Glomerular visceral epithelial cell (primary cell): ENCODE data around the gene ANP32E.
"Not testable (repeated sequence)": the region's sequence is repeated elsewhere in the genome, so short reads cannot be mapped to it uniquely, and the experiment has no call there.

Experiments used
- DNase-seq: peaks from one replicate; pipeline ENCODE4 v3.0.0-alpha.2; 2016; ENCODE audit errors: extremely low spot score

ANP32E gene

DNA sequence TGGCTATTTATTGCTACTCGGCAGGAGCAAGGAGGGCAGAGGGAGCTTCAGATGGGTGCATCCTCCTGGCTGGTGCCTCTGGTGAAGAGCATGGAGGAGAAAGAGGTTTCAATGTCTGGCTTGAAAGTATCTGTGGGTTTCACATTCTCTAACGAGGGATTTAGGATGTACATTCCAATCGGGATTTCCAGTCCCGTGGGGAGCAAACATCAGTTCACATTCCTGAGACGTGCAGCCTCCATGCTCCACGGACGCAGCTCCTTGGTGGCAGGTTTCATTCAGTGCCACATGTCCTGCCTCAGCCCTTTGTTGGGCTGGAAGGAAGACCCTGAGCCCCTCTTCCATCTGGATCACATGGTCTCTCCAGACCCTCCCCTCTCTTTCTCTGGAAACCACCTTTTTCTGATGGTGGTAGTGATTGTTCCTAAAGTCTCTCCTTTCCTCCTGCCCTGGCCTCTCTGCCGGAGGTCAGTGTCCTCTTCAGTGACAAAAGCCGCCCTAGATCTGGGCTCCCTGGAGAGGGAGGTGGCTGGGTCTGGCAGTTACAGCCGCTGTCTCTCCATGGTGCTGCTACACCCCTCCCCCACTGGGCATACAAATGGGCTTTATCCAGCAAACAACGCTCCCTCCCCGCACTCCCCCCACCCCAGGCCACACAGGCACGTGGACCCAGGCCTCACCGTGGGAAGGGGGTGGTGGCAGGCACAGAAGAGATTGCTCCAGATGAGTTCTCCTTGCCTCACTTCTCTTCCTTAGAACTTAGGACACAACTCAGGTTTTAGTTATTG lies 20.8 kb upstream of the ANP32E start:
- DNase-seq = no peak

DNA sequence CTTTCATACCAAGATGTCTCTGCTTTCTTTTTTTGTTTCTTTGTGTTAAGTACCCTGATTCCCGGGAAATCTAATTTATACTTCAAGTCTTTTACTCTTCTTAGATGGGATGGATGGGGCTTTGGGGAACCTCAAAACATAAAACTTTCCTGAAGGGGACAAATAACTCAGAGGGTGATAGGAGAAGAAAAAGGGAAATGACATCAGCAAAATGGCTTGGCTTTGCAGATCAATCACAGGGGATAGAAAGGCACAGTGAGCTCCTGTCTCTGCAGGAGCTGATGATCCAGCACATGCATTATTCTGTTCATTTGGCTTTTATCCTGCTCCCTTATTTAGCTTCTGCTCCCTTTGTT lies 20.3 kb upstream of the ANP32E start:
- no peak for DNase-seq

DNA sequence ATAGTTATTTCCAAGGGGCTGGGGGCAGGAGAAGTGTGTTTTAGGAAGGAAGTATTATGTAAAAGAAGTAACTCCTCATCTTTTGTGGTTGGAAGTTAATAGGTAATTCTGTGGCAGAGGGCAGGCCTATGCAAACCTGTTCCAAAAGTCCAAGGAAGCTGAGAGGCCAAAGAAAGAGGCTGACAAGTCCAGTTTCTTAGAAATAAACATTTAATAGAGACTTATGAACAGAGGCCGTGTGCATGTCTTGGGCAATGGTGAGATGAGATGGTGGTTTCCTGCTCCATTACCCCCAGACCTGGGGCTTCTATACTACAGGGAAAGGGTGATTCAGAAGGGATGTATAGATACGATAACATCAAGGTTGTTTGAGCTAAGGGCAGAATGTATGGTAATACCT lies 14.0 kb upstream of the ANP32E start:
- no peak for DNase-seq

DNA sequence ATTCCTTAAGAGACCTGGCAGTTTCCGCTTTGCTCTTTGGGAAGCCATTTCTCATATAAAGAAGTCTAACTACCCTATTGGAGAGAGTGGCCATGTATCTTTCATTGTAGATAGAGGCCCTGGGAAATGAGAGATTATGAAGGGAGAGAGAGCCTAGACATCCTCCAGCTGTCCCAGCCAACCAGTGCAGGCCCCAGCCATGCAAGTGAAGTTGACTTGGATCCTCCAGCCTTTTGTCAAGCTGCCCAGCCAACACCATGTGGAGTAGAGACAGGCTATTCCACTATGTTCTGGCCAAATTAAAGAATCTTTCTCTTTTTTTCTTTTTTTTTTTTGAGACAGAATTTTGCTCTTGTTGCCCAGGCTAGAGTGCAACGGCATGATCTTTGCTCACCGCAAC lies 7.1 kb upstream of the ANP32E start:
- DNase-seq = no peak

DNA sequence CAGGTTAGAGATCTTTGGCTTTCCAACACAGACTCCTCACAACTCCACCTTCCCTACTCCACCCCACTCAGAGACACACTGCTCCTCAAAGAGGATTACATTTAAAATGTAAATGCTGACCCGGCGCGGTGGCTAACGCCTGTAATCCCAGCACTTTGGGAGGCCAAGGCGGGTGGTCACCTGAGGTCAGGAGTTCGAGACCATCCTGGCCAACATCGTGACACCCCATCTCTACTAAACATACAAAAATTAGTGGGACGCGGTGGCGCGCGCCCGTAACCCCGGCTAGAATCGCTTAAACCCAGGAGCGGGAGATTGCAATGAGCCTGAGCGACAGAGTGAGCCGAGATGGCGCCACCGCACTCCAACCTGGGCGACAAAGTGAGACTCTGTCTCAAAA lies 1.8 kb upstream of the ANP32E start:
- no peak for DNase-seq

DNA sequence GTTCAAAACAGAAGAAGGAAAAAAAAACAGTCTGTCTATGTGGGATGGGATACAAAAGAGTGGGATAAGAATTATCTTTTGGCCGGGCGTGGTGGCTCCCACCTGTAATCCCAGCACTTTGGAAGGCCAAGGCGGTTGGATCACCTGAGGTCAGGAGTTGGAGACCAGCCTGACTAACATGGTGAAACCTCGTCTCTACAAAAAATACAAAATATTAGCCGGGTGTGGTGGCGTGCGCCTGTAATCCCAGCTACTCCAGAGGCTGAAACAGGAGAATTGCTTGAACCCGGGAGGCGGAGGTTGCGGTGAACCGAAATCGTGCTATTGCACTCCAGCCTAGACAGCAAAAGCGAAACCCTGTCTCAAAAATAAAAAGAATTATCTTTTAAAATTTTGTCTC lies 1.3 kb upstream of the ANP32E start:
- DNase-seq = not testable (repeated sequence)

DNA sequence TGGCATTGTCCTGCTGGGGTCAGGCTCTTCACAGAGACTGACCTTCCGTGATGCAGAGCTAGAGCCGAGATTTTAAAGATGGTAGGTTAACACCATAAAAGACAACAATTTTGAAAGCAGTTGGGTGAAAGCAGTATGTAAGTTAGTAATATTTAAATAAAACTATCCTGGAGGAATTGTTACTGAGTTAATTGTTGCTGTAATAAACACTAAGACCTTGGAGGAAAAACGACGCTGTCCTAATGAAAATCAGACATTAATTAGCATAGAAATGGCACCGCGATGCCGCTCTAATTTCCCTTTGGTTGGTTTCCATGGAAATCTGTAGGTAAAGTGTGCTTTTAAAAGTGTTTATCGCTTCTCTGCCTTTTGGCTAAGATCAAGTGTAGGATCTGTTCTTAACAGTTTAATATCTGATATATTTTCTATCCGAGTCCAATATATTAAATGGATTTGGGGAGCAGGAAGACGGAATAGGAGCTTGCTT lies 745 bp upstream of the ANP32E start:
- no peak for DNase-seq

DNA sequence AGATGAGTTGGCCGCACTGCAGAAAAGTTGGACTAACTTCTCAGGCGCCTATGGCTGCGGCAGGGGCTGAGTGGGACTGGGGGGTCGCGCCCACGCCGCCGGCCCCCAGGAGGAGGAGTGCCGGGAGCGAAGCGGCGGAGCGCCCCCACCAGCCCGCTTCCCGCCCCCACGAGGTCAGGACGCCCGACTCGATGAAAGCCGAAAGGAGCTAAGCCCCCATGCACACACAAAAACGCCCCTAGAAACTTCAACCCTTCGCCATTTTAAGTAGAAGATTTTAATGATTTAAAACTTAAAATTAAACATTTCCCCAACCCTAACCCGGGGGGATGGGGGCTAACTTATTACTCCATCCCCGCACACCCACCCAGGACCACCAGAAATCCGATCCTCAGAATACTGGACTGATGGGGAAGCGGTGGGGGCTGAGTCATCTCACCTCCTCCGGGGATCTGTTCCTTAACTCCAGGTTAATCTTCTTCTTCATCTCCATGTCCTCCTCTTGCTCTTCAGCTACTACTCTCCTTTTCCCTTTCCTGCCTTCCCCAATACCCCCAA lies 539 bp downstream of the ANP32E start:
- peak; percentile 9 for DNase-seq

DNA sequence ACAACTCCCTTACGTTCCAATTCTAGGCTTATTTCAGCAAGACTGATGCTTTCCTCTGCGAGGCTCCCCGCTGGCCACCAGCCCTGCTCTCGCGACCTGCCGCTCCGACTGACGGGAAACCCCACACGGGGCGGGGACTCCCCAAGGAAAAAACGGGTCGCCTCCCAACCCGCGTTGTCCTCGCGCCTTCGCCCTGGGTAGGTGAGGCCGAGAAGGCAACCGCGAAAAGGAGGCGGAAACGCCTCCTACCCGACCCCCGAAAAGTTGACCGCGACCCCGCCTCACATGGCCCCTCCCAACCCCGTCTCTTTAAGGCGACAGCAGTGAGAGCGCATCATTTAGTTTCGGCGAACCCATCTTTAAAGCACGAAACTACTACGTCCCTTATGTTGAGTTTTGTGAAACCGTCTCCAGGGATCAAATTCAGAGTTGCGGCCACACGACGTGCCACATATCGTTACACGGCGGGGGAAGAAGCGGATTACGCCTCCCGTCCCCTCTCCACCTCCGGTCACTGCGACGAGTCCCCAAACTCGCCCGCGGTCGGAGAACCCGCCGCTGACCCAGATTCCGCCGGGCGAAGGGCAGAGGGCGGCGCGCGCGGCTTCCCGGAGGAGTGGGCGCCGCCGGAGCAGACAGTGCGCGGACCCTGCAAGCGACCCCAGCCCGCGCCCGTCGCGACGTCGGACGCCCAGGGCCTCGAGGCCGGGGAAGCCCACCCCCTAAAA lies 1.2 kb downstream of the ANP32E start:
- DNase-seq = peak; percentile 83

DNA sequence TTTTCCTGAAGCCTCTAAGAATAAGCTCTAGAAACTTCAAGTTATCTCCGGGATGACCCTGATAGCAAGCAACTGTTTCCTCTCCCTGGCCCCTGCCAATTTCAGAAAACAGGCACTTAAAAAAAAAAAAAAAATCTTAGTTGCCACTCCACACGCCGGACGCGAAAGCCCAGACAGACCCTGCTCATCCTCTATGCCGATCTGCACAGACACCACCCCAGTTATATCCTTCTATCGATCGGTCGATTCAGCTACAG lies 1.7 kb downstream of the ANP32E start:
- DNase-seq = no peak

DNA sequence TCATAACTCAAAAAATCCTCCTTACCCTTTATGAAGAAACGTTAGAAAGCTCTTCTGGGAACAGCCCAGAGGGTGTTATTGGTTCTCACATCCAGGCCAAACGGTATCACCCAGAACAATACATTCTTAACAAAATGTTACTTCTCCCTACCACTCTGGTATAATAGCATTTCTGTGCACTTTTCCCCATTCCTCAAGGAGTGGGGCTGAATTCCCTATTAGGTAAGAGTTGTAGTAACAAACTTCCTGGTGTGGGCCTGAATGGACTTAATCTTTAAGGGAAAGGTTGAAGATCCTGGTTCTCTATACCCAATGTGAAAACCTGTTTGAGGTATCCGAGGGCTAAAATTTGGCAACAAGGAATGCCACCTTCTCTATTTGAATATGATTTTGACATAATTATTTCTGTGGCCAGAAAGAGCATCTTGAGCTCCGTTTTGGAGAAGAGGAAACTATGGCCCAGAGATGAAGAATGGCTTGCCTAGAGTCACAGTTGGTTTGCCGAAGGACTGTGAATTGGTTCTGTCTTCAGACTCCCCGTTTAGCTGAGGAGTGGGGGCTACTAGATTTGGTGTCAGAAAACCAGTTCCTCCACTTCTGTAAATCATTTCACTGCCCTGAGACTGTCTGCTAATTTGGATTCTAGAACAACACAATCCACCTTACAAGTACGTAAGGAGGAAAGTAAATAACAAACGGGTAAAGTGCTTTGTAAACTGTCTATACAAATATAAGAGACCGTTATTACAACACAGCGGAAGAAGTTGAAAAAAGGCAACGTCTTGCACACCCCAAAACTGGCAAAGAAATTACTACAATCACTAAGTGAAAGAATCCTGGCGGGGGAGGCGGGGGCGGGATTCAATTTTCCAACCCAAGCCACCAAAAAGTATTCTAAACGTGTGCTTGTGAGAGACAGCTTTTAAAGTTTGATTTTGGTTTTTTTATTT lies 2.3 kb downstream of the ANP32E start:
- peak; percentile 9 for DNase-seq

DNA sequence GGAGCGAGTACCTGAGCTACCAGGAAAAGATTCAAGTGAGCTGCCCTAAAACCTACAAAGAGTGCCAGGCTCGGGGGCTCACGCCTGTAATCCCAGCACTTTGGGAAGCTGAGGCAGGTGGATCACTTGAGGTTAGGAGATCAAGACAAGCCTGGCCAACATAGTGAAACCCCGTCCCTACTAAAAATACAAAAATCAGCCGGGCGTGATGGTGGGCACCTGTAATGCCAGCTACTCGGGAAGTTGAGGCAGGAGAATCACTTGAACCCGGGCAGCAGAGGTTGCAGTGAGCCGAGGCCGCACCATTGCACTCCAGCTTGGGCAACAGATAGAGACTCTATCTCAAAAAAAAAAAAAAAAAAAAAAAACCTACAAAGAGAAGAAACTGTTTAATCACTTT lies 3.0 kb downstream of the ANP32E start:
- not testable (repeated sequence) for DNase-seq

DNA sequence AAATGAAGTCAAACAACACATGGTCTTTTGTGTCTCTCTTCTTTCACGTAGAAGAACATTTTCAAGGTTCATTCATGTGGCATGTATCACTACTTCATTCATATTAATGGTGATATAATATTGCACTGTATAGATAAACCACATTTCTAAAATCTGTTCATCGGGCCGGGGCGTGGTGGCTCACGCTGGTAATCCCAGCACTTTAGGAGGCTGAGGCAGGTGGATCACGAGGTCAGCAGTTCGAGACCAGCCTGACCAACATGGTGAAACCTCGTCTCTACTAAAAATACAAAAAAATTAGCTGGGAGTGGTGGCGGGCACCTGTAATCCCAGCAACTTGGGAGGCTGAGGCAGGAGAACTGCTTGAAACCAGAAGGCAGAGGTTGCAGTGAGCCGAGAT lies 7.7 kb downstream of the ANP32E start:
- DNase-seq = not testable (repeated sequence)

DNA sequence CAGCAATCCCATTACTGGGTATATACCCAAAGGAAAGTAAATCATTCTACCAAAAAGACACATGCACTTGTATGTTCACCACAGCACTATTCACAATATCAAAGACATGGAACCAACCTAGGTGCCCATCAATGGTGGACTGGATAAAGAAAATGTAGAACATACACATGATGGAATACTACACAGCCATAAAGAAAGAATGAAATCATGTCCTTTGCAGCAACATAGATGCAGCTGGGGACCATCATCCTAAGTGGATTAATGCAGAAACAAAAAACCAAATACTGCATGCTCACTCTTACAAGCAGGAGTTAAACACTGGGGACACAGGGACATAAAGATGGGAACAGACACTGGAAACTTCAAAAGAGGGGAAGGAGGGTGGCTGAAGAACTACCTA lies 8.7 kb downstream of the ANP32E start:
- DNase-seq = no peak

DNA sequence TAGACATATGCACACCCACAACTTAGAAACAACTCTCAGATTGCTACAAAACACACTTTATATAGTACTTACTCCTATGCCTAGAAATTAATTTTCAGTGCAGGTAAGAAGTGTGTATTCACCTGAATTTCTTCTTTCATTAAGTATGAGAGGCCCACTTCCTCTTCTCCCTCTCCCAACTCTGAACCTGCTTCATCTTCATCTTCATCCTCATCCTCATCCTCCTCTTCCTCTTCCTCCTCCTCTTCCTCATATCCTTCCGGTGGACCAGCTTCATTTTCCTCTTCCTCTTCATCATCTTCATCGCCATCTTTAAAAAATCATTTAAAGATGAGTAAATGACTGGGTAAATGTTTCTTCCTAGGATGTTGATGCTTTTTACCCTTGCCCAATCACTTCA lies 9.4 kb downstream of the ANP32E start:
- no peak for DNase-seq

DNA sequence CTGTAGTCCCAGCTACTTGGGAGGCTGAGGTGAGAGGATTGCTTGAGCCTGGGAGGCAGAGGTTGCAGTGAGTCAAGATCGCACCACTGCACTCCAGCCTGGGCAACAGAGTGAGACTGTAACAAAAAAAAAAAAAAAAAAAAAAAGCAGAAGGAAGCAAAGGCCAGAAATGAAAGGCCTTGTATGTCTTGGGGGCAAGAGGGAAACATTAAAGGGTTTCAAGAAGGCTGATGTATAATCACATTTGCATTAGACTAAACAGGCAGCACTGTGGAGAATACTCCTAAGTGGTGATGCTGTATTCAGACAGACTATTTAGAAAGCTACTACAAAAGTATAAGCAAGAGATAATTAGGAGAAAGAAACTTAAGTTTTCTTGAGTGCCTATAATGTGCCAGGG lies 10.4 kb downstream of the ANP32E start:
- DNase-seq = no peak

DNA sequence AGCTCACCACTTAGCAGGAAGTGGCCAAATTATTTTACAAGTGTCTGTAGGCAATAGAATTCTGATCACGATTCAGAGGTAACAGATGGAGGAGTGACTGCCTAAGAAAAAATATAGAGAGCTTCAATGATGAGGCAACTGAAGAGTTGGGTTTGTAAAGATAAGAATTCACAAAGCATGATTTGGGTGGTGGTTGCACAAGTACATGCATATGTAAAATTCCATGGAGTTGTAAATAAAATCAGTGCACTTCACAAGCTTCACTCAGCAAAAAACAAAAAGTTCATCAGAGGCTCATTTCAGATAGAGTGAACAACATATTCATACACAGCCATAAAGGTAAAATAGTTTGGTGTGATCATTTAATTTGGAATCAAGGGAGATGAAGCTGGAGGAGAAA lies 10.9 kb downstream of the ANP32E start:
- no peak for DNase-seq

DNA sequence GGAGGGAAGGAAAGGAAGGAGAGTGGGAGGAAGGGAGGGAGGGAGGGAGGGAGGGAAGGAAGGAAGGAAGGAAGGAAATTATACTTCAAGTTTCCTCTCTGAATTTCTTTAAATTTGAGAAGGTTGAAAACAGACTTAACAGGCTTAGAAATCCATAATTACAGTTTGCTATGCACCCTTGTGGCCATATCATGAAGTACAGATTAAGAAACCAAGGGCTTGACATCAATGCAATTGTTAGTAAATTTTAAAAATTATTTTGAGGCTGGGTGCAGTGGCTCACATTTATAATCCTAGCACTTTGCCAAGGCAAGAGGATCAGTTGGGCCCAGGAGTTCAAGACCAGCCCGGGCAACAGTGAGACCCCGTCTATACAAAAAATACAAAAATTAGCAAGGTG lies 14.4 kb downstream of the ANP32E start:
- DNase-seq = peak; percentile 22

DNA sequence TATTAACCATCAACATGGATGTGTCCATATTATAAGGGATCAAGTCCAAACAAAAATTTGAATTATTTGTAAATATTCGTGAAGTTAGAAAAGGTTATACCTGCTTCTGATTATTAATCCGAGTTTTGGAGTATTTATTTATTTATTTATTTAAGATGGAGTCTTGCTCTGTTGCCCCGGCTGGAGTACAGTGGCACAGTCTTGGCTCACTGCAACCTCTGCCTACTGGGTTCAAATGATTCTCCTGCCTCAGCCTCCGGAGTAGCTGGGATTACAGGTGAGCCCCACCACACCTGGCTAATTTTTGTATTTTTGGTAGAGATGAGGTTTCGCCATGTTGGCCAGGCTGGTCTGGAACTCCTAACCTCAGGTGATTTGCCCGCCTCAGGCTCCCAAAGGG lies 20.1 kb downstream of the ANP32E start:
- DNase-seq = not testable (repeated sequence)

DNA sequence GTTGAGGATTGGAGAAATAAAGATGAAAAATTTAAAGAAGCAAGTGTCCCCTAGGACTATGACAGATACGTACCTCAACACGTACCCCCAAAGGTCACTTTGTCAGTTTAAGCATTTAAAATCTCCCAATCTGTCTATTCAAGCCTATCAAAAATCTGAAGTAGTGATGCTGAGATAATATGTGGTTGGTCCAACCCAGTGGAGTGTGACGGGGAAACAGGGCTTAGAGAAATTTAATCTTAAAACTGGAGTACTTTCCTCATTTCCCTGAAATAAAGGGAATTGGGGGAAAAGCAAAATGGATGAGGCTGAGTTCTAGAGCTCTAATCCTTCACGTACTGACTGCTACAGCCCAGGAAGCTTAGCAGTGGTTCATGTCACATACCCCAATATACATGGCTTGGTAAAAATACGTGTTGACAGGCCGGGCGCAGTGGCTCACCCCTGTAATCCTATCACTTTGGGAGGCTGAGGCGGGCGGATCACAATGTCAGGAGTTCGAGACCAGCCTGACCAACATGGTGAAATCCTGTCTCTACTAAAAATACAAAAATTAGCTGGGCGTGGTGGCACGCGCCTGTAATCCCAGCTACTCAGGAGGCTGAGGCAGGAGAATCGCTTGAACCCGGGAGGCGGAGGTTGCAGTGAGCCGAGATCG lies 21.7 kb downstream of the ANP32E start:
- not testable (repeated sequence) for DNase-seq
